K562 (cell line): Measurements from ENCODE around the gene CACNB2. TPM values are rescaled to one million over a fixed set of nuclear protein-coding genes. Genes with fewer than 3 reads are reported as not detected.

Experiments
- ATAC-seq: fragments of 200-7000 bp; cut with Tn5 transposase; 3 replicates; pipeline ENCODE4 v1.9.1; 2020; ENCODE audit warnings: moderate library complexity
- BruUV-seq: library from RNA; stranded (reverse); fragments of 400-500 nt; replicated peaks from 2 replicates; lab custom pipeline; 2021; lab: Mats Ljungman, UMichigan
- CTCF ChIA-PET: fragments of 300-600 bp; formaldehyde crosslinking; extraction: SDS; loops from one replicate; lab custom pipeline; 2021; ENCODE audit warnings: low intra/inter-chr PET ratio; lab: Yijun Ruan, JAX
- POLR2A ChIA-PET: fragments of 300-600, 350-650 bp; sonication (Branson Sonifier 250); formaldehyde crosslinking; extraction: SDS; loops from one replicate; lab custom pipeline; 2021; ENCODE audit warnings: antibody characterized with exemption, inconsistent platforms; lab: Yijun Ruan, JAX
- DNase-seq, 4 experiments: peaks; one replicate each; pipeline versions ENCODE4 v3.0.0 to v3.0.0-alpha.2; 2011 to 2018; ENCODE audit warnings: low spot score in 3 of 4, mixed read lengths in 3 of 4; ENCODE audit errors: extremely low read depth in 1 of 4
- FAIRE-seq: peaks from 2 replicates; lab custom pipeline; 2011; peaks lifted over from hg19 to GRCh38; lab: Jason Lieb, UNC
- H2AFZ ChIP-seq: 2 replicates; pipeline ENCODE4 v1.6.0; 2011; ENCODE audit warnings: low read depth, low read length, control low read depth, inconsistent platforms
- H3K27ac ChIP-seq: fragments of 200-600 bp; 3 replicates; pipeline ENCODE4 v1.8.0; 2011; ENCODE audit warnings: low read depth, mild to moderate bottlenecking, control low read depth, inconsistent platforms, low read length, moderate library complexity, mixed read lengths; ENCODE audit errors: extremely low read depth
- H3K27me3 ChIP-seq, 2 experiments: fragments of 300-600 bp in 1 of 2; 2 replicates in 1 of 2; 3 replicates in 1 of 2; pipeline versions ENCODE4 v1.6.0 to v1.8.0; 2011; ENCODE audit warnings: inconsistent platforms in 2 of 2, low read length in 2 of 2, mild to moderate bottlenecking in 1 of 2, mixed read lengths in 1 of 2, moderate library complexity in 1 of 2; ENCODE audit not compliant: control insufficient read depth in 2 of 2, insufficient read depth in 2 of 2
- H3K36me3 ChIP-seq: fragments of 300-600 bp; 3 replicates; pipeline ENCODE4 v1.8.0; 2011; ENCODE audit warnings: mild to moderate bottlenecking, low read length, inconsistent platforms; ENCODE audit not compliant: control insufficient read depth, insufficient read depth
- H3K4me1 ChIP-seq, 2 experiments: fragments of 200-600 bp in 1 of 2; replicated peaks in 1 of 2; 2 replicates in 1 of 2; 3 replicates in 1 of 2; pipeline versions ENCODE4 v1.5.1 to v1.8.0; 2011; ENCODE audit warnings: inconsistent platforms in 2 of 2, low read length in 2 of 2, mild to moderate bottlenecking in 1 of 2, mixed read lengths in 1 of 2, moderate library complexity in 1 of 2; ENCODE audit not compliant: control insufficient read depth in 2 of 2, insufficient read depth in 2 of 2
- H3K4me2 ChIP-seq: 2 replicates; pipeline ENCODE4 v1.6.1; 2011; ENCODE audit warnings: low read length, control low read depth, inconsistent platforms, mixed read lengths; ENCODE audit not compliant: insufficient read depth
- H3K4me3 ChIP-seq: fragments of 200-600 bp; sonication (generic), shearing (Covaris generic); 2 replicates; pipeline ENCODE4 v1.5.1; 2016; ENCODE audit warnings: control low read depth, inconsistent platforms
- H3K79me2 ChIP-seq: fragments of 200-600 bp; 3 replicates; pipeline ENCODE4 v1.8.0; 2011; ENCODE audit warnings: low read length, inconsistent platforms; ENCODE audit not compliant: control insufficient read depth, insufficient read depth
- H3K9ac ChIP-seq, 2 experiments: 2 replicates each; pipeline versions ENCODE4 v1.6.0 to v1.6.1; 2011; ENCODE audit warnings: low read depth in 2 of 2, low read length in 2 of 2, control low read depth in 1 of 2, inconsistent platforms in 1 of 2, mild to moderate bottlenecking in 1 of 2, mixed read lengths in 1 of 2; ENCODE audit not compliant: insufficient read depth in 1 of 2
- H3K9me1 ChIP-seq: one replicate; pipeline ENCODE4 v1.6.0; 2011; ENCODE audit warnings: inconsistent platforms, mild to moderate bottlenecking, low read length, moderate library complexity; ENCODE audit not compliant: control insufficient read depth, insufficient read depth
- H3K9me3 ChIP-seq: replicated peaks from 2 replicates; pipeline ENCODE4 v1.5.1; 2011; ENCODE audit warnings: low read depth, low read length, inconsistent platforms; ENCODE audit not compliant: control insufficient read depth, insufficient read depth
- H4K20me1 ChIP-seq: replicated peaks from 2 replicates; pipeline ENCODE4 v1.6.1; 2011; ENCODE audit warnings: low read length, inconsistent platforms, mixed read lengths; ENCODE audit not compliant: control insufficient read depth, insufficient read depth
- BRF1 ChIP-seq: IDR thresholded peaks from 3 replicates; pipeline ENCODE4 v1.6.1; 2011; ENCODE audit warnings: borderline replicate concordance, mild to moderate bottlenecking; ENCODE audit not compliant: insufficient read length; ENCODE audit errors: extremely low read depth
- DACH1 ChIP-seq: fragments of 450-650 bp; IDR thresholded peaks from 2 replicates; pipeline ENCODE4 v1.6.1; 2018; ENCODE audit not compliant: partially characterized antibody
- HNRNPLL ChIP-seq: fragments of 200-400 bp; formaldehyde crosslinking; IDR thresholded peaks from 2 replicates; pipeline ENCODE4 v1.6.1; 2017; ENCODE audit warnings: low read length, low read depth, mild to moderate bottlenecking; ENCODE audit not compliant: poor library complexity, severe bottlenecking
- IRF1 ChIP-seq: sonication (generic); formaldehyde crosslinking; IDR thresholded peaks from 2 replicates; pipeline ENCODE4 v1.8.0; 2022; ENCODE audit warnings: missing genetic modification reagents, mild to moderate bottlenecking, borderline replicate concordance
- NRF1 ChIP-seq, 2 experiments: fragments of 450-650 bp; IDR thresholded peaks in 1 of 2; conservative IDR thresholded peaks in 1 of 2; 2 replicates each; pipeline ENCODE4 v1.6.1; 2014; ENCODE audit warnings: mild to moderate bottlenecking in 2 of 2
- SNRNP70 ChIP-seq: fragments of 200-400 bp; formaldehyde crosslinking; optimal IDR thresholded peaks from 2 replicates; pipeline ENCODE3; 2017; ENCODE audit warnings: low read depth, low read length
- TAF15 ChIP-seq: fragments of 200-400 bp; formaldehyde crosslinking; IDR thresholded peaks from 2 replicates; pipeline ENCODE4 v1.6.1; 2017; ENCODE audit warnings: mild to moderate bottlenecking, low read depth, low read length, moderate library complexity
- TCF7 ChIP-seq: sonication (generic); IDR thresholded peaks from 2 replicates; pipeline ENCODE4 v1.6.1; 2016; ENCODE audit warnings: antibody characterized with exemption, borderline replicate concordance
- ZNF311 ChIP-seq: fragments of 250-450 bp; sonication (Bioruptor Pico); IDR thresholded peaks from 2 replicates; pipeline ENCODE4 v1.4.0; 2020; ENCODE audit warnings: mild to moderate bottlenecking, moderate library complexity
- ZNF512 ChIP-seq: IDR thresholded peaks from 2 replicates; pipeline ENCODE4 v1.6.1; 2016; ENCODE audit warnings: missing genetic modification characterization, missing compliant biosample characterization
- ZNF57 ChIP-seq: fragments of 450-650 bp; formaldehyde crosslinking; IDR thresholded peaks from 2 replicates; pipeline ENCODE4 v1.4.0; 2020; ENCODE audit warnings: mild to moderate bottlenecking, moderate library complexity
- WGBS: fragments of 100-300 bp; shearing (Covaris generic); methylation state at CpG from one replicate; pipeline ENCODE4 v1.1.6; 2016; ENCODE audit warnings: low coverage, mixed read lengths; ENCODE audit not compliant: insufficient coverage; ENCODE audit errors: missing lambda C conversion rate; 5-methylcytosine and 5-hydroxymethylcytosine counted together
- in situ Hi-C: fragments of 300-500 bp; cut with MboI; formaldehyde crosslinking; loops from 4 replicates; pipeline ENCODE4 v1.15.0; 2018; ENCODE audit warnings: inconsistent platforms, mixed read lengths
- intact Hi-C: fragments of 100-400 bp; cut with micrococcal nuclease; formaldehyde crosslinking; loops from 2 replicates; pipeline ENCODE4 v1.14.2; 2022
- polyA plus RNA-seq, 8 experiments: library from polyadenylated mRNA; depleted of rRNA in 4 of 8; stranded (reverse) in 5 of 8; unstranded in 3 of 8; fragments of >200 nt; fragmentation: Nextera tagmentation in 2 of 8; fragmentation: Illumina TruSeq in 1 of 8; extraction: Ambion mirVana in 2 of 8; extraction: Trizol in 1 of 8; gene quantifications; 2 replicates each; pipeline versions ENCODE4 v1.2.1 to v1.2.3, GENCODE V29; 2011 to 2014; ENCODE audit warnings: inconsistent platforms in 1 of 8, missing spikeins in 1 of 8
- total RNA-seq, 7 experiments: library from RNA; depleted of rRNA in 6 of 7; stranded (reverse); fragments of >200 nt in 6 of 7; fragmentation: Illumina TruSeq in 2 of 7; extraction: Trizol in 2 of 7; gene quantifications; 2 replicates each; pipeline versions ENCODE4 v1.2.1 to v1.2.3, GENCODE V29; 2011 to 2021; ENCODE audit warnings: low replicate concordance in 1 of 7
- TF ChIP-seq, protein P1 (sequence below): fragments of 250-450 bp; sonication (Bioruptor Pico); IDR thresholded peaks from 2 replicates; pipeline ENCODE4 v1.9.0; 2021; ENCODE audit warnings: mild to moderate bottlenecking, inconsistent platforms
- TF ChIP-seq, protein P2 (sequence below): fragments of 250-450 bp; sonication (Bioruptor Pico); IDR thresholded peaks from 2 replicates; pipeline ENCODE4 v1.5.0; 2021

CACNB2 gene
- total and polyA plus RNA-seq, 9 of the 15 experiments (the other 6 are each of a cell fraction or from before 2014, with no cell fraction given) = 1.8 to 2.2 TPM; not detected in 7

DNA sequence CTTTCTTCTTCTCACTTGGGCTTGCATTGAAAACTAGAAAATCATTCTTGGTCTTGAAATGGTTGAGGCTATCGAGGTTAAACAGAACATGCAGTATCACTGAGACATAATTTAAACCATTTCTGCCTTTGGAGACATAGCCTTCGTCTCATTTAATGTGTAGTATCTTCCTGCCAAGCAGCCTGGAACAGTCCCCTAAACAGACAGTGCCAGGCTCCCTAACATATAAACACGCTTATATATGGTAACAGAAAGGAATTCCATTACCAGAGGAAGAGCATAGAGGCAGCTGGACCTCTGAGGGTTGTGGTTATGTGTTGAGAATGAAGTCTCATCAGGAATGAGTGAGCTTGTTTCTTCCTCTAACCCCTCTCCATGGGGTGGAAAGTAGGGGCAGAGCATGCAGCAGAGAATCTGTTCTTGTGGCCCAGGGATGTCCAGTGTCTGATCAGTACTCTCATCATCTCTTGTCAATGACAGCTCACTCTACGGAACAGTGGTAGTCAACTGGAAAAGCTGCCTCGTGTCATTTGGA lies 11.2 kb downstream of the CACNB2 start:
- Histone ChIP-seq H4K20me1 (no peaks in the 10 kb centered on the region), H3K9ac (no peak overlapping the region), H3K27me3 (peaks cover 0 to 9% of the 10 kb centered on the region in 2 experiments; a peak in 4 of 5 replicates), H3K4me3 (no peak overlapping the region), H2AFZ (no peak overlapping the region), H3K4me1 (no peaks in the 10 kb centered on the region), H3K4me2 (no peak overlapping the region), H3K9me3 (no peaks in the 10 kb centered on the region), H3K36me3 (no peaks in the 10 kb centered on the region), H3K9me1 (no peaks in the 10 kb centered on the region), H3K79me2 (no peaks in the 10 kb centered on the region), H3K27ac (no peak overlapping the region)
- TF ChIP-seq, protein P1, sequence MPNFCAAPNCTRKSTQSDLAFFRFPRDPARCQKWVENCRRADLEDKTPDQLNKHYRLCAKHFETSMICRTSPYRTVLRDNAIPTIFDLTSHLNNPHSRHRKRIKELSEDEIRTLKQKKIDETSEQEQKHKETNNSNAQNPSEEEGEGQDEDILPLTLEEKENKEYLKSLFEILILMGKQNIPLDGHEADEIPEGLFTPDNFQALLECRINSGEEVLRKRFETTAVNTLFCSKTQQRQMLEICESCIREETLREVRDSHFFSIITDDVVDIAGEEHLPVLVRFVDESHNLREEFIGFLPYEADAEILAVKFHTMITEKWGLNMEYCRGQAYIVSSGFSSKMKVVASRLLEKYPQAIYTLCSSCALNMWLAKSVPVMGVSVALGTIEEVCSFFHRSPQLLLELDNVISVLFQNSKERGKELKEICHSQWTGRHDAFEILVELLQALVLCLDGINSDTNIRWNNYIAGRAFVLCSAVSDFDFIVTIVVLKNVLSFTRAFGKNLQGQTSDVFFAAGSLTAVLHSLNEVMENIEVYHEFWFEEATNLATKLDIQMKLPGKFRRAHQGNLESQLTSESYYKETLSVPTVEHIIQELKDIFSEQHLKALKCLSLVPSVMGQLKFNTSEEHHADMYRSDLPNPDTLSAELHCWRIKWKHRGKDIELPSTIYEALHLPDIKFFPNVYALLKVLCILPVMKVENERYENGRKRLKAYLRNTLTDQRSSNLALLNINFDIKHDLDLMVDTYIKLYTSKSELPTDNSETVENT (CRISPR knock-in tag) = no peak
- TF ChIP-seq SNRNP70 (no peak), BRF1 (no peak), ZNF57 (CRISPR knock-in tag) (no peak), NRF1 (conservative IDR thresholded peaks at IDR 0.05 in 1 of 2, IDR thresholded peaks at IDR 0.05 in 1 of 2) (no peak), TAF15 (no peak), DACH1 (no peak), IRF1 (no peak), HNRNPLL (no peak), ZNF311 (CRISPR knock-in tag) (no peak), ZNF512 (no peak), TCF7 (no peak)
- TF ChIP-seq, protein P2, sequence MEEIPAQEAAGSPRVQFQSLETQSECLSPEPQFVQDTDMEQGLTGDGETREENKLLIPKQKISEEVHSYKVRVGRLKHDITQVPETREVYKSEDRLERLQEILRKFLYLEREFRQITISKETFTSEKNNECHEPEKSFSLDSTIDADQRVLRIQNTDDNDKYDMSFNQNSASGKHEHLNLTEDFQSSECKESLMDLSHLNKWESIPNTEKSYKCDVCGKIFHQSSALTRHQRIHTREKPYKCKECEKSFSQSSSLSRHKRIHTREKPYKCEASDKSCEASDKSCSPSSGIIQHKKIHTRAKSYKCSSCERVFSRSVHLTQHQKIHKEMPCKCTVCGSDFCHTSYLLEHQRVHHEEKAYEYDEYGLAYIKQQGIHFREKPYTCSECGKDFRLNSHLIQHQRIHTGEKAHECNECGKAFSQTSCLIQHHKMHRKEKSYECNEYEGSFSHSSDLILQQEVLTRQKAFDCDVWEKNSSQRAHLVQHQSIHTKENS (CRISPR knock-in tag) = no peak
- ATAC-seq (no peak), DNase-seq (no peak), FAIRE-seq (no peak)
- BruUV-seq = no TSS peak
- 2% methylated on average over 5 of the region's 5 CpGs for WGBS
- in situ Hi-C loops = no loop called here
- ChIA-PET CTCF (no interaction called here), POLR2A (no interaction called here)
- intact Hi-C loops = no loop called here
